Measurements from ENCODE around the gene LRRC9.

The LRRC9 gene

GRCh38 chr14:59897757-59898383, 22.1 kb upstream of the LRRC9 start:
- DNase-seq (ENCODE audit: low read depth) = peak; percentile 27
- TF ChIP-seq, protein P1, sequence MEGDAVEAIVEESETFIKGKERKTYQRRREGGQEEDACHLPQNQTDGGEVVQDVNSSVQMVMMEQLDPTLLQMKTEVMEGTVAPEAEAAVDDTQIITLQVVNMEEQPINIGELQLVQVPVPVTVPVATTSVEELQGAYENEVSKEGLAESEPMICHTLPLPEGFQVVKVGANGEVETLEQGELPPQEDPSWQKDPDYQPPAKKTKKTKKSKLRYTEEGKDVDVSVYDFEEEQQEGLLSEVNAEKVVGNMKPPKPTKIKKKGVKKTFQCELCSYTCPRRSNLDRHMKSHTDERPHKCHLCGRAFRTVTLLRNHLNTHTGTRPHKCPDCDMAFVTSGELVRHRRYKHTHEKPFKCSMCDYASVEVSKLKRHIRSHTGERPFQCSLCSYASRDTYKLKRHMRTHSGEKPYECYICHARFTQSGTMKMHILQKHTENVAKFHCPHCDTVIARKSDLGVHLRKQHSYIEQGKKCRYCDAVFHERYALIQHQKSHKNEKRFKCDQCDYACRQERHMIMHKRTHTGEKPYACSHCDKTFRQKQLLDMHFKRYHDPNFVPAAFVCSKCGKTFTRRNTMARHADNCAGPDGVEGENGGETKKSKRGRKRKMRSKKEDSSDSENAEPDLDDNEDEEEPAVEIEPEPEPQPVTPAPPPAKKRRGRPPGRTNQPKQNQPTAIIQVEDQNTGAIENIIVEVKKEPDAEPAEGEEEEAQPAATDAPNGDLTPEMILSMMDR (IDR thresholded peaks at IDR 0.05; ENCODE audit: insufficient read depth, low read depth, low read length, missing control alignments) = peak; percentile 21
- no peak overlapping the region for H3K4me3 ChIP-seq (ENCODE audit: low read depth, low read length)

- H3K4me3 ChIP-seq (ENCODE audit: low read depth, low read length) = no peak overlapping the region
- TF ChIP-seq, protein P1 (IDR thresholded peaks at IDR 0.05; ENCODE audit: insufficient read depth, low read depth, low read length, missing control alignments) = no peak
- no peak for DNase-seq (ENCODE audit: low read depth)
These were observed 19.4 kb upstream of the LRRC9 start for GRCh38 chr14:59900556-59900955.

DNA sequence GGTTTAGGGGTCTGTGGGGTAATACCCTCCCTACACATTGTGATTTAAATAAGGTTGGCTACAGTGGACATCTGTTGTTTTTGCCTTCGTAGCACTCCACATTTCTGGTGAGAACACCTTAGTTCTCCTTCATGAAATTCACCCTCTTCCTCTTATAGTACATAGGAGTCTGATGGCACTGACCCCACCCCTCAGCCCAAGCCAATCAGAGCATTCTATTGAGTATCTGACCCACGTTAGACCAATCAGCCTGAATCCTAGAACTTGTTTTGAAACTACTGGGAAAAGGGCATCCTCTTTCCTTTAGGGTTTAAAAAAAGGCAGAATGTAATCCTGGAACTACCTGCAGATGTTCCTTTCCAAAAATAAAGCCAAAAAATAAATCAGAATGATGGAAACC, 15.8 kb upstream of the LRRC9 start:
- DNase-seq (ENCODE audit: low read depth) = no peak
- TF ChIP-seq, protein P1 (IDR thresholded peaks at IDR 0.05; ENCODE audit: insufficient read depth, low read depth, low read length, missing control alignments) = no peak
- H3K4me3 ChIP-seq (ENCODE audit: low read depth, low read length) = no peak overlapping the region

DNA sequence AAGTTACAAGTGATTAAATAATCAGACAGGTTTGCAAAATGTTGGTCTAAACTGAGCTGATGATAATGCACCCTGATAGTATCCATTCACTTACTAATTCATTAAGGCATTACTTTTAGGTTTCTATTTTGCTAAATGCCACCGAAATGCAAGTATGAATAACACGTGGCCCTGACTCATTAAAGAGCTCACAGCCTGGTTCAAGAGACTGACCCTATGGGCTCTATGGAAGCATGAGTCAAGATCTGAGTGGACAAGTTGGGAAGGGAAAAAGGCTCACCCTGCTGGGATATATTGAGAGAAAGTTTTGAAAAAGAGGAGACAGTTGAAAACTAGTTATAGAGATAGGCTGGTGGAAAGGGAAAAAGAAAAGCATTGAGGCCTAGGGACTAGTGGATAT, 14.8 kb upstream of the LRRC9 start:
- no peak overlapping the region for H3K4me3 ChIP-seq (ENCODE audit: low read depth, low read length)
- DNase-seq (ENCODE audit: low read depth) = no peak
- TF ChIP-seq, protein P1 (IDR thresholded peaks at IDR 0.05; ENCODE audit: insufficient read depth, low read depth, low read length, missing control alignments) = no peak

DNA sequence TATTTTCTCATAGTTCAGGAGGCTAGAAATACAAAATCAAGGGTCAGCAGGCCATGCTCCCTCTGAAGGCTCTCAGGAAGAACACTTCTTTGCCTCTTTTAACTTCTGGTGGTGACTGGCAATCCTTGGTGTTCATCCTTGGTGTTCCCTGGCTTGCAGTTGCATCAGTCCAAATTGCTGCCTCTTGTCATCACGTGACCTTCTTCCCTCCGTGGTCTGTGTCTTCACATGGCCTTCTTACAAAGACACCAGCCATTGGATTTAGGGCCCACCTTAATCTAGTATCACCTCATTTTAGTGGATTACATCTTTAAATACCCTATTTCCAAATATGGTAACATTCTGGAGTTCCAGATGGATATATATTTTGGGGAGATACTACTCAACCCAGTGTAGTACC, 7.5 kb upstream of the LRRC9 start:
- DNase-seq (ENCODE audit: low read depth) = no peak
- TF ChIP-seq, protein P1 (IDR thresholded peaks at IDR 0.05; ENCODE audit: insufficient read depth, low read depth, low read length, missing control alignments) = no peak
- no peak overlapping the region for H3K4me3 ChIP-seq (ENCODE audit: low read depth, low read length)

- TF ChIP-seq, protein P1 (IDR thresholded peaks at IDR 0.05; ENCODE audit: insufficient read depth, low read depth, low read length, missing control alignments) = no peak
- H3K4me3 ChIP-seq (ENCODE audit: low read depth, low read length) = no peak overlapping the region
- DNase-seq (ENCODE audit: low read depth) = no peak
These were observed 6.8 kb upstream of the LRRC9 start for GRCh38 chr14:59913187-59913586.

Measured in GM12865 (cell line).